GM06990 (cell line): ENCODE data around the gene IL12RB2.

Experiments used
- DNase-seq: peaks from one replicate; pipeline ENCODE4 v3.0.0-alpha.2; 2011; ENCODE audit not compliant: insufficient read length; ENCODE audit errors: extremely low read depth
- H3K27me3 ChIP-seq: replicated peaks from 2 replicates; pipeline ENCODE4 v1.6.0; 2011; ENCODE audit warnings: low read length; ENCODE audit not compliant: control insufficient read depth, insufficient read depth
- H3K36me3 ChIP-seq: 2 replicates; pipeline ENCODE4 v1.5.1; 2011; ENCODE audit warnings: low read length; ENCODE audit not compliant: control insufficient read depth, insufficient read depth
- H3K4me3 ChIP-seq: replicated peaks from 2 replicates; pipeline ENCODE4 v1.5.1; 2011; ENCODE audit warnings: low read depth, mild to moderate bottlenecking, control low read depth, low read length
- CTCF ChIP-seq: IDR thresholded peaks from 2 replicates; pipeline ENCODE4 v1.5.1; 2011; ENCODE audit warnings: low read length, control low read depth, mild to moderate bottlenecking, inconsistent platforms; ENCODE audit not compliant: insufficient read depth, poor library complexity, severe bottlenecking

The IL12RB2 gene

GRCh38 chr1:67372898-67373297, 65.2 kb downstream of the IL12RB2 start:
- no peak for TF ChIP-seq CTCF
- Histone ChIP-seq H3K27me3 (no peaks in the 10 kb centered on the region), H3K4me3 (no peak overlapping the region), H3K36me3 (no peaks in the 10 kb centered on the region)
- DNase-seq: no peak

GRCh38 chr1:67376381-67376780, 68.7 kb downstream of the IL12RB2 start:
- no peak overlapping the region for H3K4me3 ChIP-seq
- TF ChIP-seq CTCF: no peak
- no peaks in the 10 kb centered on the region for H3K27me3 ChIP-seq
- no peaks in the 10 kb centered on the region for H3K36me3 ChIP-seq
- no peak for DNase-seq

GRCh38 chr1:67377253-67377652, 69.6 kb downstream of the IL12RB2 start:
- Histone ChIP-seq H3K4me3 (no peak overlapping the region), H3K36me3 (no peaks in the 10 kb centered on the region)
- no peak for TF ChIP-seq CTCF

GRCh38 chr1:67381154-67381553, 73.5 kb downstream of the IL12RB2 start:
- no peaks in the 10 kb centered on the region for H3K27me3 ChIP-seq
- no peak for TF ChIP-seq CTCF
- no peak for DNase-seq
- no peaks in the 10 kb centered on the region for H3K36me3 ChIP-seq
- H3K4me3 ChIP-seq: no peak overlapping the region

More at GRCh38 chr1:67377253-67377652, 69.6 kb downstream of the IL12RB2 start:
- H3K27me3 ChIP-seq: no peaks in the 10 kb centered on the region
- DNase-seq: no peak

- no peaks in the 10 kb centered on the region for H3K36me3 ChIP-seq
- no peaks in the 10 kb centered on the region for H3K27me3 ChIP-seq
- TF ChIP-seq CTCF: no peak
- no peak overlapping the region for H3K4me3 ChIP-seq
- DNase-seq: no peak
These were observed 74.6 kb downstream of the IL12RB2 start for GRCh38 chr1:67382292-67382691.

- no peaks in the 10 kb centered on the region for H3K27me3 ChIP-seq
- DNase-seq: no peak
- no peaks in the 10 kb centered on the region for H3K36me3 ChIP-seq
- no peak for TF ChIP-seq CTCF
- H3K4me3 ChIP-seq: no peak overlapping the region
These were observed 76.4 kb downstream of the IL12RB2 start for GRCh38 chr1:67383999-67384638.
